Body of pancreas (tissue), 4 donors: ENCODE measurements around the gene MUC21. TPM values are rescaled to one million over a fixed set of nuclear protein-coding genes. Genes with fewer than 3 reads are reported as not detected.
"Not testable (repeated sequence)": the region's sequence is repeated elsewhere in the genome, so short reads cannot be mapped to it uniquely, and the experiment has no call there.

Experiments
- ATAC-seq: fragments of 150-250 bp; one replicate; pipeline ENCODE4 v1.9.1; 2016
- DNase-seq, 4 donors: peaks; one replicate each; pipeline ENCODE4 v3.0.0-alpha.2; 2019
- H3K27ac ChIP-seq, 4 donors: fragments of 200-600 bp; sonication (generic); 1 replicate in 3 of 4; 2 replicates in 1 of 4; pipeline versions ENCODE4 v1.5.1 to v1.6.1; 2016 to 2019; ENCODE audit warnings: mild to moderate bottlenecking in 1 of 4, mixed read lengths in 1 of 4, moderate library complexity in 1 of 4
- H3K27me3 ChIP-seq, 2 donors: fragments of 200-600 bp; sonication (generic); one replicate each; pipeline ENCODE4 v1.6.0; 2016; ENCODE audit warnings: mild to moderate bottlenecking in 1 of 2
- H3K36me3 ChIP-seq, 2 donors: fragments of 200-600 bp; sonication (generic); replicated peaks in 1 of 2; 2 replicates each; pipeline ENCODE4 v1.5.1; 2016; ENCODE audit warnings: low read depth in 2 of 2; ENCODE audit not compliant: insufficient read depth in 1 of 2
- H3K4me1 ChIP-seq: fragments of 200-600 bp; sonication (generic); one replicate; pipeline ENCODE4 v1.6.0; 2016
- H3K4me3 ChIP-seq, 2 donors: fragments of 200-600 bp; sonication (generic); 1 replicate in 1 of 2; 2 replicates in 1 of 2; pipeline ENCODE4 v1.5.1; 2016 to 2019
- H3K9me3 ChIP-seq, 3 donors: fragments of 200-600 bp; sonication (generic); 1 replicate in 2 of 3; 2 replicates in 1 of 3; pipeline ENCODE4 v1.5.1; 2016
- CTCF ChIP-seq, 7 experiments: fragments of 450-650 bp in 4 of 7; fragments of 200-600 bp in 3 of 7; sonication (generic) in 3 of 7; IDR thresholded peaks; one replicate each; pipeline ENCODE4 v1.5.1; 2016 to 2019; ENCODE audit warnings: antibody characterized with exemption in 7 of 7
- POLR2A ChIP-seq, 3 donors: fragments of 450-650 bp; IDR thresholded peaks; one replicate each; pipeline ENCODE4 v1.6.1; 2016; ENCODE audit warnings: antibody characterized with exemption in 3 of 3, mild to moderate bottlenecking in 2 of 3
- WGBS, 2 donors: methylation state at CpG; one replicate each; pipeline ENCODE4 v1.1.5; 2017; 5-methylcytosine and 5-hydroxymethylcytosine counted together
- intact Hi-C: fragments of 100-400 bp; cut with DNase I; formaldehyde crosslinking; loops from one replicate; pipeline ENCODE4 v1.15.1; 2023
- total RNA-seq, 2 donors: library from RNA; depleted of rRNA; stranded (reverse); fragments of >200 nt; gene quantifications; one replicate each; pipeline ENCODE4 v1.1.0, GENCODE V29; 2016

Gene MUC21
- total RNA-seq, 2 donors from 2014 or later = not detected

- no peak within 1 kb of the TSS for H3K27ac ChIP-seq
- no peaks in the 10 kb centered on the region for H3K27me3 ChIP-seq
- WGBS, 2 donors = 75 to 77% methylated on average over 4 of the region's 4 CpGs
- ATAC-seq = no peak
- DNase-seq = no peak
- H3K36me3 ChIP-seq = no peaks in the 10 kb centered on the region
- peaks cover 7% of the 10 kb centered on the region for H3K4me1 ChIP-seq
- intact Hi-C loops = no loop called here
- no peak for TF ChIP-seq CTCF (IDR thresholded peaks at IDR 0.05)
- H3K4me3 ChIP-seq = no peak within 1 kb of the TSS
- no peaks in the 10 kb centered on the region for H3K9me3 ChIP-seq
Measured at GRCh38 chr6:31010393-31011060, 27.0 kb downstream of the MUC21 start, which contains the start of gene MUC22. Gene MUC22 (plus strand): TSS chr6:31010474. CDS start chr6:31010707, 233 bp downstream.

GRCh38 chr6:31011153-31011552 is 27.6 kb downstream of the MUC21 start:
- DNase-seq (no peak), ATAC-seq (no peak)
- H3K36me3 ChIP-seq = no peaks in the 10 kb centered on the region
- H3K9me3 ChIP-seq = no peaks in the 10 kb centered on the region
- peaks cover under 1% of the 10 kb centered on the region for H3K4me1 ChIP-seq
- WGBS, 2 donors = 45 to 52% methylated on average over 6 of the region's 6 CpGs
- H3K27me3 ChIP-seq = no peaks in the 10 kb centered on the region
- H3K4me3 ChIP-seq = no peak overlapping the region
- intact Hi-C loops = no loop called here
- no peak overlapping the region for H3K27ac ChIP-seq
- TF ChIP-seq CTCF (IDR thresholded peaks at IDR 0.05) (no peak), POLR2A (IDR thresholded peaks at IDR 0.05) (no peak)

GRCh38 chr6:31016659-31017299 is 33.3 kb downstream of the MUC21 start:
- H3K4me3 ChIP-seq = no peak overlapping the region
- TF ChIP-seq POLR2A (IDR thresholded peaks at IDR 0.05) (no peak), CTCF (IDR thresholded peaks at IDR 0.05) (no peak)
- H3K9me3 ChIP-seq = no peaks in the 10 kb centered on the region
- no peaks in the 10 kb centered on the region for H3K27me3 ChIP-seq
- WGBS, 2 donors = 74 to 84% methylated on average over 6 to 26 of the region's 36 CpGs
- intact Hi-C loops = no loop called here
- no peak overlapping the region for H3K27ac ChIP-seq
- ATAC-seq (no peak), DNase-seq (no peak)
- no peaks in the 10 kb centered on the region for H3K36me3 ChIP-seq
- H3K4me1 ChIP-seq = no peaks in the 10 kb centered on the region

GRCh38 chr6:31017436-31017835 is 33.9 kb downstream of the MUC21 start:
- H3K27me3 ChIP-seq, DNase-seq, H3K36me3 ChIP-seq, ATAC-seq, H3K9me3 ChIP-seq, intact Hi-C loops, H3K4me1 ChIP-seq, H3K27ac ChIP-seq, H3K4me3 ChIP-seq: not testable (repeated sequence)
- WGBS, 2 donors = 59 to 80% methylated on average over 3 of the region's 3 CpGs

GRCh38 chr6:31020057-31020456 is 36.5 kb downstream of the MUC21 start:
- no peak for DNase-seq
- Histone ChIP-seq H3K36me3 (no peaks in the 10 kb centered on the region), H3K27ac (no peak overlapping the region), H3K4me1 (no peaks in the 10 kb centered on the region), H3K9me3 (no peaks in the 10 kb centered on the region), H3K27me3 (no peaks in the 10 kb centered on the region), H3K4me3 (no peak overlapping the region)
- intact Hi-C loops = no loop called here
- no peak for TF ChIP-seq POLR2A (IDR thresholded peaks at IDR 0.05)
- TF ChIP-seq CTCF (IDR thresholded peaks at IDR 0.05) = no peak
- 78 to 86% methylated on average over 2 of the region's 2 CpGs for WGBS, 2 donors
- no peak for ATAC-seq

GRCh38 chr6:31020631-31021255 is 37.2 kb downstream of the MUC21 start:
- 92% methylated on average over 27 of the region's 36 CpGs; no CpG with 5 or more reads in 1 of the 2 donors for WGBS, 2 donors
- H3K36me3 ChIP-seq, H3K4me3 ChIP-seq, ATAC-seq, H3K27me3 ChIP-seq, intact Hi-C loops, H3K27ac ChIP-seq, H3K9me3 ChIP-seq, H3K4me1 ChIP-seq, DNase-seq: not testable (repeated sequence)

GRCh38 chr6:31021705-31022531 is 38.4 kb downstream of the MUC21 start:
- intact Hi-C loops, H3K9me3 ChIP-seq, H3K36me3 ChIP-seq, DNase-seq, H3K27ac ChIP-seq, H3K4me1 ChIP-seq, H3K27me3 ChIP-seq, H3K4me3 ChIP-seq, ATAC-seq: not testable (repeated sequence)
- 72 to 78% methylated on average over 14 to 15 of the region's 15 CpGs for WGBS, 2 donors
